ENCODE data around the gene KRTAP4-3.
"Not testable (repeated sequence)": the region's sequence is repeated elsewhere in the genome, so short reads cannot be mapped to it uniquely, and the experiment has no call there.

The KRTAP4-3 gene

DNA sequence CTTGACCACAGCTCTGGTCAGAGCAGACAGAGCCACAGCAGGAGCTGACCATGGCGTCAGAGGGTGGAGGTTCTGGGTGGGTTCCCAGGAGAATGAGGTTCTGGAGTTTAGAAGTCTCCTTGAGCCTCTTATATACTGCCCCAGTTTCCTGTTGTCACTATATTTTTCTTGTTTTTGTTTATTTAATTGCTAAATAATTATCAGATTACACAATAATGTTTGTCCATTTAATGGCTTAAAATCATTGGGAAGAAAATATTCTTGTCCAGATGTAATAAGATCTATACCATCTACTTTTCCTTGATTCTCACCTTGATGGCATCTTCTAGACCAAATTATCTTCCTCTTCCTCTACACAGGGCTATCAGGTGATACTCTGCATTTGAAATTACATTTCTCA, at the start of gene KRTAP4-3:
Gene KRTAP4-3 (minus strand): TSS at position 101 of the 400 bp plus-strand sequence. CDS start 49 bp downstream, at position 52.
- no peak for DNase-seq

DNA sequence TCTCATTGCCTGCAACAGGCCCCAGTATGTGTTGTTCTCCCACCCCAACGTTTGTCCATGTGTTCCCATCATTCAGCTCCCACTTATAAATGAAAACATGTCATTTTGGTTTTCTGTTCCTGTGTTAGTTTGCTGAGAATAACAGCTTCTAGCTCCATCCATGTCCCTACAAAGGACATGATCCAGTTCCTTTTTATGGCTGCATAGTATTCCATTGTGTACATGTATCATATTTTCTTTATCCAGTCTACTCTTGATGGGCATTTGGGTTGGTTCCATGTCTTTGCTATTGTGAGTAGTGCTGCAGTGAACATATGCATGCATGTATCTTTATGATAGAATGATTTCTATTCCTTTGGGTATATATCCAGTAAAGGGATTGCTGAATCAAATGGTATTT, 47.7 kb upstream of the KRTAP4-3 start:
- no peak for DNase-seq

DNA sequence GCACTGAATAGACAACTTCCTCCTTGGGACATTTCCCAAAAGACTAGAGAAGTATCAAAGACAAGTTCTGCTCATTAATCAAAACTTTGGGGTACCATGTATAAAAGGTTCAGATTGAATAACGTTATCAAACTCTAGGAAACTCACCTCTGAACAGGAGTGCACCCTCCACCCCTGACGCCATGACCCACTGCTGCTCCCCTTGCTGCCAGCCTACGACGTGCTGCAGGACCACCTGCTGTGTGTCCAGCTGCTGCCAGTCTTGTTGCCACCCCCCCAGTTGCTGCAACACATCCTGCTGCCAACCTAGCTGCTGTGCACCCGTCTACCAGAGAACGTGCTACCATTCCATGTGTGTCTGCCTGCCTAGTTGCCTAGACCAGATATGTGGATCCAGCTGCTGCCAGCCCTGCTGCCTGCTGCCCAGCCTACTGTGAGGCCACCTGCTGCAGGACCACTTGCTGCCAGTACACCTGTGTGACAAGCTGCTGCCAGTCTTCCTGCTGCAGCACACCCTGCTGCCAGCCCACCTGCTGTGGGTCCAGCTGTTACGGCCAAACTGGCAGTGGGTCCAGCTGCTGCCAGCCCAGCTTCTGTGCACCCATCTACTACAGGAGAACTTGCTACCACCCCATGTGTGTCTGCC, 44.6 kb upstream of the KRTAP4-3 start:
- DNase-seq = no peak

DNA sequence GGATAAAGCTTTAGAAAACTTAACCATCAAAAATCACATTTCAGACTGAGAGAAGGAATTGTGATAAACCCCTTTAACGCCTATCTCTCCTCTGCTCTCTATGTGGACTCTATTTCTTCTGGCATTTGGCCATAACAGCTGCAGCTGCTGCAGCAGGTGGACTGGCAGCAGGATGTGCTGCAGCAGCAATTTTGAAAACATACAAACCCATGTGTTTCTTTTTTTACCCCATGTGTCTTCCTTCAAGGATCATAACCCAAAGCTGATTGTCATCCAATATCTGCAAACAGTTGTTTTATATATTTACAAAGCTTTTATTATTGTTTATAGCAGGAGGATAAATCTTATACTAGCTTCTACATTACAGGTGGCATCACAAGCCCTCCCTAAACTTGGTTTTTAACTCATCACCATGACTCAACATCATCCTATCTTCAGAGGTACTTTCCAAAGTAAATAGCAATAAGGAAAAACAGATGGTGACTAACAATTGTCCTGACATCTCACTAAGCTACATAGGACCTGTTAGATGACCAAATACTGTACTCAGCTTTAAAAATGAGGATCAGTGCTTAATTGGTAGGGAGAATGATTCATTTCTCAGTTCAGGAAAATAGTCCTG, 43.9 kb upstream of the KRTAP4-3 start:
- DNase-seq = no peak

DNA sequence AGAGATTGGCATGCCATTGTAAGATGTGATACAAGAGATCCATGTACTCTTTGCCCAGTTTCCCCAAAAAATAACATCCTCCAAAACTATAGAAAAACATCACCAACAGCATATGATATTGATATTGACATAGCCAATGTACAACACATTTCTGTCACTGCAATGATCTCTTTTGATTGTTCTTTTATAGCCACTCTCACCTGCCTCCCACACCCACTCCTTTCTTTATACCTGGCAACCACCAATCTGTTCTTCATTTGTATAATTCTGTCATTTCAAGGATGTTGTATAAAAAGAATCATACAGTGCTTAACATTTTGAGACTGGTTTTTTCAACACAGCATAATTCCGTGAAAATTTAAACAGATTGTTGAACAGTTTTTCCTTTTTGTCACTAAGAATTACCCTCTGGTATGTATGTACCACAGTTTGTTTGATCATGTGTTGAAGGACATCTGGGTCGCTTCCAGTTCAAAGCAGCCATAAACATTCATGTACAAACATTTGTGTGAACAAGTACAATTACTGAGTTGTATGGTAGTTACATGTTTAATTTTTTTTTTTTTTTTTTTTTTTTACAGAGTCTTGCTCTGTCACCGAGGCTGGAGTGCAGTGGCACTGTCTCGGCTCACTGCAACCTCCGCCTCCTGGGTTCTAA, 31.5 kb upstream of the KRTAP4-3 start:
- DNase-seq = no peak

DNA sequence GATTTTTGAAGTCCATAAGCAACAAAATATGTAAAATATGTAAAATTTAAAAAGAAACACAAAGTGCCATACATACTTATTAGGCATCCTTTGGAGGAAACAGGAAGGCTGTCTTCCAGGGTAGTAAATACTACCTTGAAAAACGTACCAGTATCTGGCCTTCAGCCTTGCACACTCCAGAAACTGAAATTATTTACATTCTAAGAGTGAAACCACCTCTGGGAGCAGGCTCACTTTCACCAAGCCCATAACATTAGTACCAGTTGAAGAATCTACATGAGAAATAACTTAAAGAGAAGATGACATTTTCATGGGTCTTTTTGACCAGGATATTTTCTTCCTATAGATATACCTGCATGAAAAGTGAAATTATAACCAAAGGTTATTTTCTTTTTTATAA, 28.0 kb upstream of the KRTAP4-3 start:
- no peak for DNase-seq

DNA sequence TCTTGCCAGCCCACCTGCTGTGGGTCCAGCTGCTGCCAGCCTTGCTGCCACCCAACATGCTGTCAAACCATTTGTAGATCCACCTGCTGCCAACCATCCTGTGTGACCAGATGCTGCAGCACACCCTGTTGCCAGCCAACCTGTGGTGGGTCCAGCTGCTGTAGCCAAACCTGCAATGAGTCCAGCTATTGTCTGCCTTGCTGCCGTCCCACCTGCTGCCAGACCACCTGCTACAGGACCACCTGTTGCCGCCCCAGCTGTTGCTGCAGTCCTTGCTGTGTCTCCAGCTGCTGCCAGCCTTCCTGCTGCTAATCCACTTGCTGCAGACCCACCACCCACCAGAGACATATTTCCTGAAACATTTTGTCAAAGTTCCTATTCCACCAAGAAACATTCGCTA, 22.3 kb upstream of the KRTAP4-3 start:
- DNase-seq = no peak

DNA sequence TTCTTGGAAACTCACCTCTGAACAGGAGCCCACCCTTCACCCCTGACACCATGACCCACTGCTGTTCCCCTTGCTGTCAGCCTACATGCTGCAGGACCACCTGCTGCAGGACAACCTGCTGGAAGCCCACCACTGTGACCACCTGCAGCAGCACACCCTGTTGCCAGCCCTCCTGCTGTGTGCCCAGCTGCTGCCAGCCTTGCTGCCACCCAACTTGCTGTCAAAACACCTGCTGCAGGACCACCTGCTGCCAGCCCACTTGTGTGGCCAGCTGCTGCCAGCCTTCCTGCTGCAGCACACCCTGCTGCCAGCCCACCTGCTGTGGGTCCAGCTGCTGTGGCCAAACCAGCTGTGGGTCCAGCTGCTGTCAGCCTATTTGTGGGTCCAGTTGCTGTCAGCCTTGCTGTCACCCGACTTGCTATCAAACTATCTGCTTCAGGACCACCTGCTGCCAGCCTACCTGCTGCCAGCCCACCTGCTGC, 21.9 kb upstream of the KRTAP4-3 start, which contains the start of gene KRTAP9-1:
Gene KRTAP9-1 (plus strand): TSS at position 51 of the 482 bp plus-strand sequence. CDS start 0 bp downstream, at position 51.
- DNase-seq = not testable (repeated sequence)

DNA sequence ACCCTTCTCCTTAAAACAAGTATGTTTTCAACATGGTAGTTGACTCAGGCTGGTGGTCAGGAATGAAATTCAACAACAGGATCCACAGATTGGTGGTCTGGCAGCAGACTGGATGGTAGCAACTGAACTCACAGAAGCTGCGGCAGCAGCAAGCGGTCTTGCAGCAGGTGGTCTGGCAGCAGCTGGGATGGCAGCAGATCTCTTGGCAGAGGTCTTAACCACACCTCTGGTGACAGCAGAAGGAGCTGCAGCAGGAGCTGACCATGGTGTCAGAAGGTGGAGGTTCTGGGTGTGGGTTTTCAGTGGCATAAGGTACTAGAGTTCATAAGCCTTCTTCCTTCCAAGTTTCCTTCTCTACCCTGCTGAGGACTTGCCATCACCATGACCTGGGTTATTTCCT, 18.9 kb upstream of the KRTAP4-3 start:
- no peak for DNase-seq

DNA sequence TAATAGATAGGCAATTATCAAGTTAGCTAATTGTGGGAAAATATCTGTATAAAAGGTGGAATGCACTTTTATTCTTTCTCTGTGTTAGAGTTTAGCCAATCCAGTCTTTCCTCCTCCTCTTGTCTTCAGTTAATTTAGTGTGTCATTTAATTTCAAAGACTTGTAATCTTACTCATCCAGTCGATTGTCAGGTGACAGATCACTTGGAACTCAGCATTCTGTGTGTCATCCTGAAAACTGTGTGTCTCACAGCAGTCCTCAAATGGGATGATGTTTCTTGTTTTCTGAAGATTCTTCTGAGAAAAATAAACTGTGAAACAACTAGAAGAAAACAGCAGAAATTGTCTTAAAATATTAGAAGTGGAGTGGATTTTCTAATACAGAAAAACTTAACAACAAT, 17.0 kb upstream of the KRTAP4-3 start:
- no peak for DNase-seq

DNA sequence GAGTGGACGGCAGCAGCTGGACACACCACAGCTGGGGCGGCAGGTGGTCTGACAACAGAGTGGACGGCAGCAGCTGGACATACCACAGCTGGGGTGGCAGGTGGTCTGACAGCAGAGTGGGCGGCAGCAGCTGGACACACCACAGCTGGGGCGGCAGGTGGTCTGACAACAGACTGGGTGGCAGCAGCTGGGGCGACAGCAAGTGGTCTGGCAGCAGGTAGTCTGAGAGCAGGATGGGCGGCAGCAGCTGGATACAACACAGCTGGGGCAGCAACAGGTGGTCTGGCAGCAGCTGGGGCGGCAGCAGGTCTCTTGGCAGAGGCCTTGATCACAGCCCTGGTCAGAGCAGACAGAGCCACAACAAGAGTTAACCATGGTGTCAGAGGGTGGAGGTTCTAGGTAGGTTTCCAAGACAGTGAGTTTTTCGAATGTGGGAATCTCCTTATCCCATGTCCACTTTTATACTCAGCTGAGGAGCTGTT, 16.5 kb upstream of the KRTAP4-3 start, which contains the start of gene KRTAP4-1:
Gene KRTAP4-1 (minus strand): TSS at position 432 of the 482 bp plus-strand sequence. CDS start 57 bp downstream, at position 375.
- DNase-seq = no peak

DNA sequence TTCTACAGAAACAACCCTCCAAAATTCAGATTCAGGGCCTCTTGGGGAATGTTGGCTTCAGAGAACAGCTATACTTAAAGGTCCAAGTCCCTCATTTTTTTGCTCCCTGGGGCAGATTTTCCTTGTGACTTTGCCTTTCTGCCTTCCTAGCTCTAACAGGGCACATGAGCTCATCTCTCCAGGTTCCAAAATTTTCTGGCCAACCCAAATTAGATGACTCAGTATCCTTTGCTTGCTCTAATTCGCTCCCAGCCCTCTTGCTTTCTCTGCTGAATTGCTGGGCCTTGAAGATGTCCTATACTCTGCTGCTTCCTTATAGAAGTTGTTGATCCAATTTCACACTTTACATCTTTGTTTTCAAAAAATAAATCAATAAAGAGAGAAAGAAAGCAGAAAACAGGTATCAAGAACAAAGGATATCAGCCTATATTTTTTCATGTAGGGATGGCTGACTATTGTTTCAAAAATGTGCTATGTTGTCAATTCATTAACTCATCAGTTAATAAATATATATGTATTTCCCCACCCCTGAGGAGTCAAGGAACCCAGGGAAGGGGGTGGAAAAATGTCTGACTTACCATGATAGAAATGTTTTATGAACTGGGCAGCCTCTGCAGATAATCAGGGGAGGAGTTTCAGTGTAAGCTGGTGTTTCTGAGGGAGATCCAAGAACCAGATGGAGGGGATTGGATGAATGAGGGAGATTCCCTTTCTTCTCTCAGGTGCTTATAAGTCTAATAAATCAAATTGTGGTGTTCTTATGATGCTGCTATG, 11.0 kb upstream of the KRTAP4-3 start:
- DNase-seq = no peak

DNA sequence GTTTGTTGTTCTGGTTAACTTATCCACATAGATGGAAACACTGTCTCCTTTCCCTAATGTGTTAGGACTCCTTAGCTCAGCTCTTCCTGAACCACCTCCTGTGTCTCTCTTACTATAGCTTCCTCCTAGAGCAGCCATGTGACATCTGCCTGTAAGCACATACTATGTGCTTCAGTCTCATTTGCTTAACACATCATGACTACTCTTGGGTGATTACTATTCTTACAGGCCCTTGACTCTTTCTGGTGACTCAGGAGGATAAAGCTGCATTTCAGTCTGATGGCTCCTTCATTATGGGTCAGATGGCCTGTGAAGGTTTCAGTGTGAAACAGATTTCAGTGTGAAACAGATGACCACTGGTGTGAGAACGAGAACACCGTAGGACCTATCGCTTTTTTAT, 10.3 kb upstream of the KRTAP4-3 start:
- no peak for DNase-seq

DNA sequence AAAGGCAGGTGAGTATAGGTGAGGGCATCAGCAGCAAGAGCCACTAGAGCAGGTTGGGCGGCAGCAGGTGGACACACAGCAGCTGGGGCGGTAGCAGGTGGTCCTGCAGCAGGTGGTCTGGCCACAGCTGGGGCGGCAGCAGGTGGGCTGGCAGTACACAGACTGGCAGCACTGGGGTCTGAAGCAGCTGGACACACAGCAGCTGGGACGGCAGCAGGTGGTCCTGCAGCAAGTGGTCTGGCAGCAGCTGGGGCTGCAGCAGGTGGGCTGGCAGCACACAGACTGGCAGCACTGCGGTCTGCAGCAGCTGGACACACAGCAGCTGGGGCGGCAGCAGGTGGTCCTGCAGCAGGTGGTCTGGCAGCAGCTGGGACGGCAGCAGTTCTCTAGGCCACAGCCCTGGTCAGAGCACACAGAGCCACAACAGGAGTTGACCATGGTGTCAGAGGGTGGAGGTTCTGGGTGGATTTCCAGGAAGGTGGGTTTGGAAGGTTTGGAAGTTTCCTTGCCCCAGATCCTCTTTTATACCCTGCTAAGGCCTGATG, 9.8 kb upstream of the KRTAP4-3 start, which contains the start of gene KRTAP4-2:
Gene KRTAP4-2 (minus strand): TSS at position 495 of the 545 bp plus-strand sequence. CDS start 57 bp downstream, at position 438.
- no peak for DNase-seq

DNA sequence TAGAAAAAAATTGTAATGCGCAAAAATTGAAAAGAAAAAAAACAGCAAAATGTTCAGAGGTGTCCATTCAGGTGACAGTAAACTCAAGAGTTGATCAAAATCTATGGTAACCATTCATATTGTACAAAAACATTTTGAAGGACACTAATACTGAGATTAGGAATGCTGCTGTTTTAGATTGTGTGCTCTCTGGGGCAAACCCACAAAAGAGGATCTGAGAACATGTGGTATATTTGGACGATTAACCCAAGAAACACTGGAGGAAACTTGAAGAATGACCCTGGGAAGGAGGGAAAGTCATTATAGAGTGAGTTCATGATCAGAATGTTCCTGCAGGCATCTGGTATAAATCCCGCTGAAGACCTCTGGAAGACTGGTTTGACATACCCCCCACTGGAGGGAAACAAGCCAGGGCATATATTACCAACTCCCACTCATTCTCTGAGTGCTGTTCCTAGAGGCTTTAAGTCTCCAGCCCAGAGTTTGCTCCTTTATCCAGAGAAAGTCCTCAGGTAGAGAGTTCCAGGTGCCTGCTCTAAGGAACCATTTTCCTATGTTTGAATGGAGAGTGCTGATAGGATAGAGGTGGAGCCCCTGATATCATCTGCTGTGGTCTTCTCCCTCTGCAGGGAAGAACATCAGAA, 8.8 kb upstream of the KRTAP4-3 start:
- no peak for DNase-seq

DNA sequence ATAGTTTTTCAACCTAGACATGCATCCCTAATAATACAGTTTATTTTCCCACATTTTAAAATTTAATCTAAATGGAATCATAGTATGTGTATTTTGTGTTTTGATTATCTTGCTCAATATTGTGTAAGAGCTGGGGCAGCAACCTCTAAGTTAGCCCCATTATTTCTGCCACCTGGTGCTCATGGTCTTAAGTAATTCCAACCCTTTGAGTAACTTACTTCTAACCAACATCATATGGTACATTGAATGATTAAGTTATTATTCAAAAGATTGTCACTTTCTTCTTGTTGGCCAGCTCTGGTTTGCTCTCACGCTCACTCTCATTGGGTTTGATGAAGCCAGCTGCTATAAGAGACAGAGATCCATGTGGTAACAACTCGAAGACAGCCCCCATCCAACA, 3.9 kb upstream of the KRTAP4-3 start:
- DNase-seq = no peak

DNA sequence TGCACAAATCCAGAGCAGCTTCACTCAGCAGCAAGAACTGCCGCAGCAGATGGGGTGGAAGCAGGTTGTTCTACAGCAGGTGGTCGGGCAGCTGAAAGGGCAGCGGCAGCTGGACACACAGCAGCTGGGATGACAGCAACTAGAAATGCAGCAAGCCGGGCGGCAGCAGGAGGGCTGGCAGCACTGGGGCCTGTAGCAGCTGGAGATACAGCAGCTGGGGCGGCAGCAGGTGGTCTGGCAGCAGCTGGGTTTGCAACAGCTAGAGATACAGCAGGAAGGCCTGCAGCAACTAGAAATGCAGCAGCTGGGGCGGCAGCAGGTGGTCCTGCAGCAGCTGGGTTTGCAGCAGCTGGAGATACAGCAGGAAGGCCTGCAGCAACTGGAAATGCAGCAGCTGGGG, 460 bp downstream of the KRTAP4-3 start:
- DNase-seq = no peak

DNA sequence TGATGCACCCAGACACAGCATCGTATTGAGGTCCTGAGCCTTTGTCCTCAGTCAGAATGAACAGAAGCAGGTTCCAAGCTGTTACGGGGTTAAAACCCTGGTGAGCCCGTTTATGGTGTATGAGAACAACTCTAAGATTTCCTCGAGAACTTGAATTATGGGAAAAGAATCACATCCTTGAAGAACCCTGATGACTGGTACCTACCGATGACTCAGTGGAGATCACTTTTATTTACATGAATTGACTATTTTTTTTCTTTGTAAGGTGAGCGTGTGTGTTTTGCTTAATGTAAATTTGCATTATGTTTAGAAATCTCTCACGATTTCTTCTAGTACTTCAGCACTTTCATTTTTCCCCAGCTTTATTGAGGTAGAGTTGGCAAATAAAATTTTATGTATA, 4.2 kb downstream of the KRTAP4-3 start:
- DNase-seq = no peak

DNA sequence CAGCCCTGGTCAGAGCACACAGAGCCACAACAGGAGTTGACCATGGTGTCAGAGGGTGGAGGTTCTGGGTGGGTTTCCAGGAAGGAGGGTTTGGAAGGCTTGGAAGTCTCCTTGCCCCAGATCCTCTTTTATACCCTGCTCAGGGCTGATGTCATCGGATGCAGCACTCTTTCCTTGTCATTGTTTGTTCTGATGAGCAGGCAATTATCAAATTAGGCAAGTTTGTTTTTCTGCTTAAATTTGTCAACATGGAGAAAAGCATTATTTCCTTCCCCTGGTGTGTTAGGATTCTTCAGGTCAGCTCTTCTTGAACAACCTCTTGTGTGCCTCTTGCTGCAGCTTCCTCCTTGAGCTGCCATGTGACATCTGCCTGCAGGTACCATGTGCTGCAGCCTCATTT, 7.4 kb downstream of the KRTAP4-3 start, which contains the start of gene KRTAP4-4:
Gene KRTAP4-4 (minus strand): TSS at position 101 of the 400 bp plus-strand sequence. CDS start 57 bp downstream, at position 44.
- DNase-seq = no peak

DNA sequence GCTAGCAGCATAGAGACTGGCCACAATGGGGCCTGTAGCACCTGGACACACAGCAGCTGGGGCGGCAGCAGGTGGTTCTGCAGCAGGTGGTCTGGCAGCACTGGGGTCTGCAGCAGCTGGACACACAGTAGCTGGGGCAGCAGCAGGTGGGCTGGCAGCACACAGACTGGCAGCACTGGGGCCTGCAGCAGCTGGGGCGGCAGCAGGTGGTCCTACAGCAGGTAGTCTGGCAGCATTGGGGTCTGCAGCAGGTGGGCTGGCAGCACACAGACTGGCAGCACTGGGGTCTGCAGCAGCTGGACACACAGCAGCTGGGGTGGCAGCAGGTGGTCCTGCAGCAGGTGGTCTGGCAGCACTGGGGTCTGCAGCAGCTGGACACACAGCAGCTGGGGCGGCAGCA, 7.8 kb downstream of the KRTAP4-3 start:
- DNase-seq = not testable (repeated sequence)

DNA sequence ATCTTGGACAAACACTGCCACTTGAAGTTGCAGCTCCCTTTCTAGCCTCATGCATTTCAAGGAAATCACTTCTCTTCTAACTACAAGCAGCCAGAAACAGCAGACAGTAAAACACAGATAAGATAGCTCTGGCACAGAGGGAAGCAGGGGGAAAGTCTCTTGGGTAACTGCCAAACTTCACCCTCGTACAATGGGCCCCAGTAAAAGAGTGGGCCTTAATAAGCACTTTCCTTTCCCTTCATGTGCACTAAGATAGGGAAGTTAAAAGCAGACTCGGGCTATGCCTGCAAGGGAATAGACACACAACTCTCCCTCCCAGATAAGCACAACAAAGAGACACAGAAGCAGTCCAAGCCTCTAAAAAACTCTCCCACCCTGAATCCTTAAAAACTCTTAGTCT, 14.2 kb downstream of the KRTAP4-3 start:
- DNase-seq = no peak

DNA sequence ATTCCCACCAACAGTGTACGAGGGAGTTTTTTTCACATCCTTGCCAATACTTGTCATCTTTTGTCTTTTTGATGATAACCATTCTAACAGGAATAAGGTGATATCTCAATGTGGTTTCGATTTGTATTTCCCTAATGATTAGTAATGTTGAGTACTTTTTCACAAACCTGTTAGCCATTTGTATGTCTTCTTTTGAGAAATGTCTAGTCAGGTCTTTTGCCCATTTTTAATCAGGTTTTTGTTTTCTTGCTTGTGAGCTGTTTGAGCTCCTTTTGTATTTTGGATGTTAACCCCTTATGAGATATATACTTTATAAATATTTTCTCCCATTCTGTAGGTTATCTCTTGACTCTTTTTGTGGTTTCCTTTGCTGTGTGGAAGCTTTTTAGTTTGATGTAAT, 16.5 kb downstream of the KRTAP4-3 start:
- no peak for DNase-seq
